HepG2 (cell line): ENCODE data around the gene KBTBD2.

Experiments
- KLF16 ChIP-seq, 2 experiments: sonication (generic) in 1 of 2; formaldehyde crosslinking in 1 of 2; IDR thresholded peaks; 2 replicates each; pipeline versions ENCODE4 v1.6.1 to v1.8.0; 2016 to 2023; ENCODE audit warnings: missing genetic modification reagents in 2 of 2, missing compliant biosample characterization in 1 of 2
- POLR2A ChIP-seq, 2 experiments: IDR thresholded peaks; 2 replicates each; pipeline ENCODE4 v1.6.1; 2011; ENCODE audit warnings: low read depth in 2 of 2, low read length in 2 of 2, mild to moderate bottlenecking in 1 of 2, moderate library complexity in 1 of 2; ENCODE audit not compliant: insufficient read depth in 1 of 2
- TARDBP ChIP-seq: sonication (generic); formaldehyde crosslinking; IDR thresholded peaks from 2 replicates; pipeline ENCODE4 v1.8.0; 2022; ENCODE audit warnings: mild to moderate bottlenecking, missing genetic modification reagents
- TF ChIP-seq, protein P1 (sequence below): sonication (generic); formaldehyde crosslinking; IDR thresholded peaks from 2 replicates; pipeline ENCODE4 v1.5.0; 2020; ENCODE audit warnings: mild to moderate bottlenecking, missing genetic modification reagents, moderate library complexity

DNA sequence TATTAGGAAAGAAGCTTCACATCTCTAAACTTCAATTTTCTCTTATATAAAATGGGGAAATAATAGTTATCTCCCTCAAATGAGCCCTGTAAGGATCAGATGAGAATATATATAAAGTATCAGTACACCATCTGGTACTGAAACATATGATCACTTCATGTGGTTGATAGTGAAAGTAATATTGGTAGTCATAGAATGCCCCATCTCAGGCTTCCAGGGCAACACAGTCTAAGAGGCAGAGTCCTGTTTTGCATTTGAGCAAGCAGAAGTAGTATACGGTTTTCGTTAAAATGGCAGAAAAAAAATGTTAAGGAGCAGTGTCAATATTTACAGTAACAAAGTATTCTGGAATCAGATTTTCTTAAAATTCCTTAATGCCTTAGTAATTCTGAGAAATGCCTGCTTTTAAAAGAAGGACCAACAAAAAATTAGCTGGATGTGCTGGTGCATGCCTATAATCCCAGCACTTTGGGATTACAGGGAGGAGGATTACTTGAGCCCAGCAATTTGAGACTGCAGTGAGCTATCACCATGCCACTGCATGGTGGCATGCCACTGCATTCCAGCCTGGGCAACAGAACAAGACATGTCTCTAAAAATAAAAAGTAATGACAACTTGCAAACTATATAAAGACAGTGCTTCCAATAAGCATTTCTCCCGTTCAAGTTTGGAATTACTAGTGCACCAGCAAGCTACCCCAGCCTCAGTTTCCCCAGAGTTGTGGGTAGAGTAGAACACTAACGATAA, 19.8 kb downstream of the KBTBD2 start:
- TF ChIP-seq KLF16 (CRISPR knock-in tag; IDR thresholded peaks at IDR 0.05) (no peak), POLR2A (IDR thresholded peaks at IDR 0.05; ENCODE audit: insufficient read depth in 1 of 2, low read depth in 2 of 2, low read length in 2 of 2) (no peak), TARDBP (CRISPR knock-in tag) (no peak)
- TF ChIP-seq, protein P1, sequence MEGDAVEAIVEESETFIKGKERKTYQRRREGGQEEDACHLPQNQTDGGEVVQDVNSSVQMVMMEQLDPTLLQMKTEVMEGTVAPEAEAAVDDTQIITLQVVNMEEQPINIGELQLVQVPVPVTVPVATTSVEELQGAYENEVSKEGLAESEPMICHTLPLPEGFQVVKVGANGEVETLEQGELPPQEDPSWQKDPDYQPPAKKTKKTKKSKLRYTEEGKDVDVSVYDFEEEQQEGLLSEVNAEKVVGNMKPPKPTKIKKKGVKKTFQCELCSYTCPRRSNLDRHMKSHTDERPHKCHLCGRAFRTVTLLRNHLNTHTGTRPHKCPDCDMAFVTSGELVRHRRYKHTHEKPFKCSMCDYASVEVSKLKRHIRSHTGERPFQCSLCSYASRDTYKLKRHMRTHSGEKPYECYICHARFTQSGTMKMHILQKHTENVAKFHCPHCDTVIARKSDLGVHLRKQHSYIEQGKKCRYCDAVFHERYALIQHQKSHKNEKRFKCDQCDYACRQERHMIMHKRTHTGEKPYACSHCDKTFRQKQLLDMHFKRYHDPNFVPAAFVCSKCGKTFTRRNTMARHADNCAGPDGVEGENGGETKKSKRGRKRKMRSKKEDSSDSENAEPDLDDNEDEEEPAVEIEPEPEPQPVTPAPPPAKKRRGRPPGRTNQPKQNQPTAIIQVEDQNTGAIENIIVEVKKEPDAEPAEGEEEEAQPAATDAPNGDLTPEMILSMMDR (CRISPR knock-in tag) = no peak
